Activated naive CD8-positive, alpha-beta T cell treated with anti-CD3 and anti-CD28 coated beads, Interleukin-2, amount 10 ng/mL, durations not matched to agents 7 days and 5 days (primary cell): ENCODE data around the gene CORO2B. TPM values are rescaled to one million over a fixed set of nuclear protein-coding genes. Genes with fewer than 3 reads are reported as not detected.
"Not testable (repeated sequence)": the region's sequence is repeated elsewhere in the genome, so short reads cannot be mapped to it uniquely, and the experiment has no call there.

Source experiments
- ATAC-seq: fragments of 150-1000 bp; cut with Tn5 transposase; one replicate; pipeline ENCODE4 v1.10.0; 2021; ENCODE audit warnings: low read depth, moderate library complexity
- POLR2A ChIA-PET: fragments of 350-600 bp; sonication (Branson Sonifier 250); formaldehyde crosslinking; loops from one replicate; lab custom pipeline; 2021; ENCODE audit warnings: antibody characterized with exemption; lab: Charles Lee
- DNase-seq: peaks from one replicate; pipeline ENCODE4 v3.0.0; 2021
- H3K27ac Mint-ChIP-seq: one replicate; pipeline ENCODE4 v1.8.0; 2022; ENCODE audit warnings: mild to moderate bottlenecking, mixed read lengths
- H3K27me3 Mint-ChIP-seq: one replicate; pipeline ENCODE4 v1.8.0; 2022; ENCODE audit warnings: mild to moderate bottlenecking, moderate library complexity, mixed read lengths
- H3K36me3 Mint-ChIP-seq: one replicate; pipeline ENCODE4 v1.8.0; 2021; ENCODE audit warnings: mild to moderate bottlenecking, mixed read lengths
- H3K4me1 Mint-ChIP-seq: one replicate; pipeline ENCODE4 v1.8.0; 2021; ENCODE audit warnings: mixed read lengths
- H3K4me3 Mint-ChIP-seq: one replicate; pipeline ENCODE4 v1.8.0; 2022; ENCODE audit warnings: mild to moderate bottlenecking, moderate library complexity, mixed read lengths
- H3K9me3 Mint-ChIP-seq: one replicate; pipeline ENCODE4 v1.8.0; 2021; ENCODE audit warnings: mixed read lengths
- total RNA-seq, 2 experiments: library from RNA; stranded (reverse); gene quantifications; one replicate each; pipeline ENCODE4 v1.2.3, GENCODE V29; 2021

Gene CORO2B
- total RNA-seq, 2 experiments from 2014 or later, result not detected

GRCh38 chr15:68755731-68756130 lies 176.9 kb downstream of the CORO2B start:
- ATAC-seq (no peak), DNase-seq (no peak)
- Mint-ChIP-seq H3K27me3 (peaks cover 7% of the 10 kb centered on the region), H3K4me1 (peaks cover 5% of the 10 kb centered on the region), H3K27ac (no peak overlapping the region), H3K36me3 (no peaks in the 10 kb centered on the region), H3K4me3 (no peak overlapping the region), H3K9me3 (no peaks in the 10 kb centered on the region)
- POLR2A ChIA-PET, result no interaction called here

- ATAC-seq, DNase-seq, H3K27ac Mint-ChIP-seq, H3K9me3 Mint-ChIP-seq, H3K36me3 Mint-ChIP-seq, H3K4me3 Mint-ChIP-seq, POLR2A ChIA-PET, H3K4me1 Mint-ChIP-seq: not testable (repeated sequence)
- H3K27me3 Mint-ChIP-seq, result peaks cover 45% of the 10 kb centered on the region
These were observed 181.3 kb downstream of the CORO2B start for GRCh38 chr15:68759982-68760579.

- ATAC-seq (no peak), DNase-seq (no peak)
- Mint-ChIP-seq H3K9me3 (no peaks in the 10 kb centered on the region), H3K27ac (no peak overlapping the region), H3K36me3 (no peaks in the 10 kb centered on the region), H3K4me3 (no peak overlapping the region), H3K27me3 (peaks cover 47% of the 10 kb centered on the region), H3K4me1 (no peaks in the 10 kb centered on the region)
- POLR2A ChIA-PET, result no interaction called here
These were observed 184.3 kb downstream of the CORO2B start for GRCh38 chr15:68763063-68763462.

DNA sequence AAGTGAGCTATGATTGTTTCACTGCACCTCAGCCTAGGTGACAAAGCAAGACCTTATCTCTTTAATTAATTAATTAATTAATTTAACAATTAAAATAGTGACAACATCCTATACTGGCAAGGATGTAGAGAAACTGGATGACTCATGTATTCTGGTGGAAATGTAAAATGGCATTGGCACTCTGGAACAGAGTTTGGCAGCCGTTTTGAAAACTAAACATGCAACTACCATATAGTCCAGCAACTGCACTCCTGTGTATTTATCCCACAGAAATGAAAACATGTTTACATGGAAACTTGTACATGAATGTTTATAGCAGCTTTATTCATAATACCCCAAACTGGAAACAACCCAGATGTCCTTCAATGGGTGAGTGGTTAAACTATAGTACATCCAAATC lies 185.3 kb downstream of the CORO2B start:
- DNase-seq, result no peak
- ATAC-seq, result no peak
- no peak overlapping the region for H3K4me3 Mint-ChIP-seq
- no peak overlapping the region for H3K27ac Mint-ChIP-seq
- no peaks in the 10 kb centered on the region for H3K36me3 Mint-ChIP-seq
- peaks cover 49% of the 10 kb centered on the region for H3K27me3 Mint-ChIP-seq
- POLR2A ChIA-PET, result no interaction called here
- H3K4me1 Mint-ChIP-seq, result no peaks in the 10 kb centered on the region
- no peaks in the 10 kb centered on the region for H3K9me3 Mint-ChIP-seq

GRCh38 chr15:68765602-68766368 lies 187.0 kb downstream of the CORO2B start:
- Mint-ChIP-seq H3K27me3 (peaks cover 42% of the 10 kb centered on the region), H3K36me3 (no peaks in the 10 kb centered on the region), H3K27ac (no peak overlapping the region), H3K4me3 (no peak overlapping the region), H3K4me1 (peaks cover 2% of the 10 kb centered on the region), H3K9me3 (no peaks in the 10 kb centered on the region)
- ATAC-seq, result no peak
- no peak for DNase-seq
- POLR2A ChIA-PET, result no interaction called here

DNA sequence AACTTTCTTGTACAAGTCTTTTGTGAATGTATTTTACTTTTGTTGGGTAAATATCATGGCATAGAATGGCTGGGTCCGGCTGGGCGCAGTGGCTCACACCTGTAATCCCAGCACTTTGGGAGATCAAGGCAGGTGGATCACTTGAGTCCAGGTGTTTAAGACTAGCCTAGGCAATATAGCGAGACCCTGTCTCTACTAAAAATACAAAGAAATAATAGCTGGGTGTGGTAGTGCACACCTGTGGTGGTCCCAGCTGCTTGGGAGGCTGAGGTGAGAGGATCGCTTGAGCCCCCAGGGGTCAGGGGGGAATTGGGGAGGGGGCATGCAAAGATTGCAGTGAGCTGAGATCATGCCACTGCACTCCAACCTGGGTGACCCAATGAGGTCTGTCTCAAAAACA lies 189.0 kb downstream of the CORO2B start:
- peaks cover 2% of the 10 kb centered on the region for H3K4me1 Mint-ChIP-seq
- no peak overlapping the region for H3K27ac Mint-ChIP-seq
- H3K9me3 Mint-ChIP-seq, result no peaks in the 10 kb centered on the region
- DNase-seq (no peak), ATAC-seq (no peak)
- H3K27me3 Mint-ChIP-seq, result peaks cover 23% of the 10 kb centered on the region
- POLR2A ChIA-PET, result no interaction called here
- H3K4me3 Mint-ChIP-seq, result no peak overlapping the region
- no peaks in the 10 kb centered on the region for H3K36me3 Mint-ChIP-seq

- H3K9me3 Mint-ChIP-seq, result no peaks in the 10 kb centered on the region
- DNase-seq, result no peak
- no peaks in the 10 kb centered on the region for H3K36me3 Mint-ChIP-seq
- POLR2A ChIA-PET, result no interaction called here
- H3K27me3 Mint-ChIP-seq, result peaks cover 18% of the 10 kb centered on the region
- H3K4me1 Mint-ChIP-seq, result peaks cover 2% of the 10 kb centered on the region
- no peak overlapping the region for H3K4me3 Mint-ChIP-seq
- no peak for ATAC-seq
- no peak overlapping the region for H3K27ac Mint-ChIP-seq
These were observed 189.5 kb downstream of the CORO2B start for GRCh38 chr15:68768321-68768720.

- peaks cover 3% of the 10 kb centered on the region for H3K9me3 Mint-ChIP-seq
- H3K4me3 Mint-ChIP-seq, result no peak overlapping the region
- no peak for ATAC-seq
- H3K27ac Mint-ChIP-seq, result no peak overlapping the region
- H3K27me3 Mint-ChIP-seq, result peaks cover 7% of the 10 kb centered on the region
- peaks cover 2% of the 10 kb centered on the region for H3K4me1 Mint-ChIP-seq
- no peaks in the 10 kb centered on the region for H3K36me3 Mint-ChIP-seq
- POLR2A ChIA-PET, result no interaction called here
- no peak for DNase-seq
These were observed 190.9 kb downstream of the CORO2B start for GRCh38 chr15:68769702-68770101.

DNA sequence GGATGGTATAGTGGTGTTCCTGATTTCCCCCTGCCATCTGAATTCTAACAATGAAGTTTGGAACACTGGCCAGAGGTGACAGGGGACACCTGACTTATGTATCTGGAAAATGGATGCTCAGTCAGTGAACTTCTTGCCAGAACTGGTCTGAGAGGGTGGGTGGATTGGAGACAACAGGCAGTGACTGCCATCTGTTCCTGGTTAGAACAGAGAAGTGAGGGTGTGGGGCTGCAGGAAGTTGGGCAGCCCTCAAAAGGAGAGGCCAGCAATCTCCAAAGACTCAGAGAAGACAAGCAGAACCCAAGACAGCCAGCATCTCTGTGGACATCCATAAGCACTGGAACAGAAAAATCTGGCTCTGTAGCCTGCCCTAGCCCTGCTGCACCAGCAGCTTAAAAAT lies 191.4 kb downstream of the CORO2B start:
- peaks cover 2% of the 10 kb centered on the region for H3K4me1 Mint-ChIP-seq
- H3K27me3 Mint-ChIP-seq, result peaks cover 4% of the 10 kb centered on the region
- no peak overlapping the region for H3K27ac Mint-ChIP-seq
- ATAC-seq, result no peak
- POLR2A ChIA-PET, result no interaction called here
- H3K36me3 Mint-ChIP-seq, result no peaks in the 10 kb centered on the region
- no peak for DNase-seq
- H3K9me3 Mint-ChIP-seq, result peaks cover 3% of the 10 kb centered on the region
- H3K4me3 Mint-ChIP-seq, result no peak overlapping the region

GRCh38 chr15:68773036-68773435 lies 194.2 kb downstream of the CORO2B start:
- no peak for ATAC-seq
- no peak for DNase-seq
- POLR2A ChIA-PET, result no interaction called here
- Mint-ChIP-seq H3K27me3 (peaks cover 3% of the 10 kb centered on the region), H3K36me3 (peaks cover 9% of the 10 kb centered on the region), H3K27ac (no peak overlapping the region), H3K9me3 (peaks cover 3% of the 10 kb centered on the region), H3K4me1 (peaks cover 9% of the 10 kb centered on the region), H3K4me3 (no peak overlapping the region)

GRCh38 chr15:68774120-68774519 lies 195.3 kb downstream of the CORO2B start:
- Mint-ChIP-seq H3K4me1 (peaks cover 9% of the 10 kb centered on the region), H3K4me3 (no peak overlapping the region), H3K27me3 (no peaks in the 10 kb centered on the region), H3K9me3 (peaks cover 3% of the 10 kb centered on the region), H3K27ac (no peak overlapping the region), H3K36me3 (peaks cover 12% of the 10 kb centered on the region)
- no peak for DNase-seq
- ATAC-seq, result no peak
- POLR2A ChIA-PET, result no interaction called here

GRCh38 chr15:68774521-68775235 lies 195.9 kb downstream of the CORO2B start:
- H3K27me3 Mint-ChIP-seq, result no peaks in the 10 kb centered on the region
- peaks cover 16% of the 10 kb centered on the region for H3K36me3 Mint-ChIP-seq
- POLR2A ChIA-PET, result interaction anchor here (0.9 kb wide), 1 partner anchor 9 kb away, joined by 3 read pairs; no protein-coding TSS in a partner anchor
- DNase-seq (no peak), ATAC-seq (no peak)
- H3K9me3 Mint-ChIP-seq, result peaks cover 3% of the 10 kb centered on the region
- H3K4me3 Mint-ChIP-seq, result no peak overlapping the region
- peaks cover 9% of the 10 kb centered on the region for H3K4me1 Mint-ChIP-seq
- H3K27ac Mint-ChIP-seq, result no peak overlapping the region

DNA sequence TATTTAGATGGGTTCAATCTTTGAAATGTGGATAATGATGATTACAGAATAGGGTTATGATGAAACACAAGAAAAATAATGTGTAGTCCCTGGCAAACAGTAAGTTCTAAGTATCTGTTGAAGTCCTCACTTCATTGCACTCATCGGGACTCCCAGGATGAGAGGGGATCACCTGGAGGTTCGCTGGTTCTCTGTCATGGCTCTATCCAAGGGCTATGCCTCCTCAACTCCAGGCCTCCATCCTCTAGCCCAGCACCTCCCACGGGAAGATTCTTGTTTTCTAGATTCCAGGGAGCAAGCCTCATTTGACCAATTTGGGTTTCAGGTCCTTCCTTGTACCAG lies 196.4 kb downstream of the CORO2B start:
- no peak overlapping the region for H3K4me3 Mint-ChIP-seq
- H3K9me3 Mint-ChIP-seq, result peaks cover 3% of the 10 kb centered on the region
- POLR2A ChIA-PET, result interaction anchor here (0.9 kb wide), 1 partner anchor 8 kb away, joined by 3 read pairs; no protein-coding TSS in a partner anchor
- H3K27ac Mint-ChIP-seq, result no peak overlapping the region
- no peak for ATAC-seq
- peaks cover 7% of the 10 kb centered on the region for H3K4me1 Mint-ChIP-seq
- peaks cover 16% of the 10 kb centered on the region for H3K36me3 Mint-ChIP-seq
- no peak for DNase-seq
- H3K27me3 Mint-ChIP-seq, result no peaks in the 10 kb centered on the region
